SK-N-SH treated with all-trans-retinoic acid at 6 μM for 48 hours (cell line): ENCODE results near the gene KCNA10.

Source experiments
- ATAC-seq: fragments of 200-7000 bp; cut with Tn5 transposase; 3 replicates; pipeline ENCODE4 v1.9.1; 2020; ENCODE audit warnings: mild to moderate bottlenecking, moderate library complexity
- ARNTL ChIP-seq: fragments of 450-650 bp; formaldehyde crosslinking; IDR thresholded peaks from 2 replicates; pipeline ENCODE4 v1.5.0; 2020; ENCODE audit warnings: low read depth, mild to moderate bottlenecking, moderate library complexity, borderline replicate concordance
- BACH2 ChIP-seq: fragments of 250-450 bp; sonication (Bioruptor Pico); IDR thresholded peaks from 2 replicates; pipeline ENCODE4 v1.9.0; 2021; ENCODE audit warnings: mild to moderate bottlenecking, borderline replicate concordance
- CREB5 ChIP-seq: fragments of 250-450 bp; sonication (Bioruptor Pico); IDR thresholded peaks from 2 replicates; pipeline ENCODE4 v1.5.1; 2020; ENCODE audit warnings: low read depth, mild to moderate bottlenecking, moderate library complexity
- CSDC2 ChIP-seq: fragments of 250-450 bp; sonication (Bioruptor Pico); IDR thresholded peaks from 2 replicates; pipeline ENCODE4 v1.5.0; 2020; ENCODE audit warnings: mild to moderate bottlenecking, moderate library complexity
- CSRNP3 ChIP-seq: fragments of 250-450 bp; sonication (Bioruptor Pico); IDR thresholded peaks from 2 replicates; pipeline ENCODE4 v1.5.1; 2021; ENCODE audit warnings: mild to moderate bottlenecking, moderate library complexity
- GLIS3 ChIP-seq: fragments of 250-450 bp; sonication (Bioruptor Pico); IDR thresholded peaks from 2 replicates; pipeline ENCODE4 v1.5.0; 2020; ENCODE audit warnings: mild to moderate bottlenecking, moderate library complexity
- ISL1 ChIP-seq: fragments of 250-450 bp; sonication (Bioruptor Pico); IDR thresholded peaks from 2 replicates; pipeline ENCODE4 v2.1.2; 2022; ENCODE audit warnings: mild to moderate bottlenecking, moderate library complexity
- OSR1 ChIP-seq: fragments of 250-450 bp; sonication (Bioruptor Pico); IDR thresholded peaks from 2 replicates; pipeline ENCODE4 v1.8.0; 2022; ENCODE audit warnings: moderate library complexity, mild to moderate bottlenecking, inconsistent platforms
- PATZ1 ChIP-seq: fragments of 250-450 bp; sonication (Bioruptor Pico); IDR thresholded peaks from 2 replicates; pipeline ENCODE4 v1.8.0; 2020; ENCODE audit warnings: mild to moderate bottlenecking, moderate library complexity, borderline replicate concordance
- PPARA ChIP-seq: fragments of 250-450 bp; sonication (Bioruptor Pico); IDR thresholded peaks from 2 replicates; pipeline ENCODE4 v1.5.0; 2020; ENCODE audit warnings: mild to moderate bottlenecking, borderline replicate concordance
- RARB ChIP-seq: fragments of 250-450 bp; sonication (Bioruptor Pico); IDR thresholded peaks from 2 replicates; pipeline ENCODE4 v1.8.0; 2021; ENCODE audit warnings: mild to moderate bottlenecking, moderate library complexity
- SNAI2 ChIP-seq: fragments of 250-450 bp; sonication (Bioruptor Pico); IDR thresholded peaks from 2 replicates; pipeline ENCODE4 v1.5.0; 2020; ENCODE audit warnings: mild to moderate bottlenecking, moderate library complexity
- TCF4 ChIP-seq: fragments of 250-450 bp; sonication (Bioruptor Pico); IDR thresholded peaks from 2 replicates; pipeline ENCODE4 v1.8.0; 2021; ENCODE audit warnings: mild to moderate bottlenecking, moderate library complexity, borderline replicate concordance
- TOX ChIP-seq: fragments of 250-450 bp; sonication (Bioruptor Pico); IDR thresholded peaks from 2 replicates; pipeline ENCODE4 v1.8.0; 2021; ENCODE audit warnings: mild to moderate bottlenecking, moderate library complexity, borderline replicate concordance
- TSHZ2 ChIP-seq: fragments of 250-450 bp; sonication (Bioruptor Pico); IDR thresholded peaks from 2 replicates; pipeline ENCODE4 v1.5.0; 2020; ENCODE audit warnings: mild to moderate bottlenecking, moderate library complexity
- ZFP30 ChIP-seq: fragments of 450-650 bp; formaldehyde crosslinking; IDR thresholded peaks from 2 replicates; pipeline ENCODE4 v1.5.0; 2022; ENCODE audit warnings: mild to moderate bottlenecking, moderate library complexity
- ZNF565 ChIP-seq: fragments of 450-650 bp; formaldehyde crosslinking; conservative IDR thresholded peaks from 2 replicates; pipeline ENCODE4 v1.5.0; 2020; ENCODE audit warnings: low read depth, mild to moderate bottlenecking, moderate library complexity
- ZNF70 ChIP-seq: fragments of 450-650 bp; formaldehyde crosslinking; IDR thresholded peaks from 2 replicates; pipeline ENCODE4 v1.5.0; 2020; ENCODE audit warnings: mild to moderate bottlenecking, moderate library complexity
- ZNF8 ChIP-seq: fragments of 450-650 bp; formaldehyde crosslinking; IDR thresholded peaks from 2 replicates; pipeline ENCODE4 v1.5.0; 2020; ENCODE audit warnings: mild to moderate bottlenecking, moderate library complexity

KCNA10 gene

GRCh38 chr1:110482662-110483307 is 36.2 kb downstream of the KCNA10 start:
- no peak for ATAC-seq
- TF ChIP-seq ZFP30 (CRISPR knock-in tag) = no peak
- TF ChIP-seq ZNF70 = no peak
- TF ChIP-seq CSDC2 = no peak
- no peak for TF ChIP-seq RARB
- no peak for TF ChIP-seq PPARA (CRISPR knock-in tag)
- no peak for TF ChIP-seq SNAI2 (CRISPR knock-in tag)
- TF ChIP-seq TOX (CRISPR knock-in tag) = no peak
- TF ChIP-seq ZNF565 (CRISPR knock-in tag) = no peak
- no peak for TF ChIP-seq TCF4 (CRISPR knock-in tag)
- TF ChIP-seq CREB5 (CRISPR knock-in tag) = no peak
- no peak for TF ChIP-seq TSHZ2
- no peak for TF ChIP-seq OSR1 (CRISPR knock-in tag)
- TF ChIP-seq ISL1 (CRISPR knock-in tag) = no peak
- TF ChIP-seq ZNF8 = no peak
- TF ChIP-seq BACH2 (CRISPR knock-in tag) = no peak

GRCh38 chr1:110481968-110482623 is 36.9 kb downstream of the KCNA10 start:
- TF ChIP-seq ARNTL (no peak), ISL1 (CRISPR knock-in tag) (no peak), ZNF565 (CRISPR knock-in tag) (no peak), PPARA (CRISPR knock-in tag) (no peak), ZFP30 (CRISPR knock-in tag) (no peak), CSRNP3 (CRISPR knock-in tag) (no peak), GLIS3 (CRISPR knock-in tag) (no peak), TOX (CRISPR knock-in tag) (no peak)
- no peak for ATAC-seq

- TF ChIP-seq ZNF565 (CRISPR knock-in tag) (no peak), CSRNP3 (CRISPR knock-in tag) (no peak), SNAI2 (CRISPR knock-in tag) (no peak), TCF4 (CRISPR knock-in tag) (no peak), ISL1 (CRISPR knock-in tag) (no peak), PPARA (CRISPR knock-in tag) (no peak), TOX (CRISPR knock-in tag) (no peak), RARB (no peak), ZNF70 (no peak), ZNF8 (no peak), TSHZ2 (no peak), PATZ1 (no peak)
- TF ChIP-seq, all 23 proteins: peak for 0
- ATAC-seq = no peak
Observed at GRCh38 chr1:110480356-110481096, 38.4 kb downstream of the KCNA10 start.
